PC-9 (cell line): ENCODE results near the gene ELMO2.

ENCODE experiments used
- EZH2 ChIP-seq: fragments of 200-600 bp; sonication (generic); IDR thresholded peaks from 2 replicates; pipeline ENCODE4 v1.8.0; 2017; ENCODE audit warnings: antibody characterized with exemption, low read depth
- TF ChIP-seq, protein P1 (sequence below): fragments of 200-600 bp; sonication (generic); conservative IDR thresholded peaks from 2 replicates; pipeline ENCODE4 v1.6.1; 2017; ENCODE audit warnings: mixed run types, antibody characterized with exemption, mild to moderate bottlenecking, moderate library complexity

DNA sequence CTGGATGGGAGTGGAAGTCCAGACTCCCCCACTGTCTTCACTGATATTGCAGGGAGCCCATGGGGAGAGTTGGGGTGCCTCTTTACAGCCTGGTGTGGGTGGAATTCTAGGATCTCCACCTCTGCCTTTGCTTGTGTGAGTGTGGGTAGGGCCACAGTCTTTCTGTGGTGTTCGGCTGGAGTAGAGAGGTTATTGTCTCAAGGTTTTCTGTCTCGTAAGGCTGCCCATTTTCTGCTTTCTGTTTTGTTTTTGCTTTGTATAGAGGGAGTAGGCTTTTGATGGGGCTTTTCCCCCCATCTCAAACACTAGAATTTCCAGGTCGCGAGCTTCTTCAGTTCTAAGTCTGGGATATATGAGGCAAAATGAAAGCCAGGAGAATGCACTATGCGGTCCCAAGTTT is 40.4 kb upstream of the ELMO2 start:
- TF ChIP-seq, protein P1, sequence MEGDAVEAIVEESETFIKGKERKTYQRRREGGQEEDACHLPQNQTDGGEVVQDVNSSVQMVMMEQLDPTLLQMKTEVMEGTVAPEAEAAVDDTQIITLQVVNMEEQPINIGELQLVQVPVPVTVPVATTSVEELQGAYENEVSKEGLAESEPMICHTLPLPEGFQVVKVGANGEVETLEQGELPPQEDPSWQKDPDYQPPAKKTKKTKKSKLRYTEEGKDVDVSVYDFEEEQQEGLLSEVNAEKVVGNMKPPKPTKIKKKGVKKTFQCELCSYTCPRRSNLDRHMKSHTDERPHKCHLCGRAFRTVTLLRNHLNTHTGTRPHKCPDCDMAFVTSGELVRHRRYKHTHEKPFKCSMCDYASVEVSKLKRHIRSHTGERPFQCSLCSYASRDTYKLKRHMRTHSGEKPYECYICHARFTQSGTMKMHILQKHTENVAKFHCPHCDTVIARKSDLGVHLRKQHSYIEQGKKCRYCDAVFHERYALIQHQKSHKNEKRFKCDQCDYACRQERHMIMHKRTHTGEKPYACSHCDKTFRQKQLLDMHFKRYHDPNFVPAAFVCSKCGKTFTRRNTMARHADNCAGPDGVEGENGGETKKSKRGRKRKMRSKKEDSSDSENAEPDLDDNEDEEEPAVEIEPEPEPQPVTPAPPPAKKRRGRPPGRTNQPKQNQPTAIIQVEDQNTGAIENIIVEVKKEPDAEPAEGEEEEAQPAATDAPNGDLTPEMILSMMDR, result no peak
- no peak for TF ChIP-seq EZH2
